OCI-LY3 (cell line): ENCODE measurements around the gene ZNF521.
"Not testable (repeated sequence)": the region's sequence is repeated elsewhere in the genome, so short reads cannot be mapped to it uniquely, and the experiment has no call there.

Source experiments
- H2AFZ ChIP-seq: fragments of 200-600, 300-600 bp; shearing (Covaris generic); 2 replicates; pipeline ENCODE4 v1.6.0; 2014; ENCODE audit warnings: antibody characterized with exemption, low read depth, low read length
- H3K27ac ChIP-seq: fragments of 200-600, 300-600 bp; sonication (generic); 2 replicates; pipeline ENCODE4 v1.5.1; 2014; ENCODE audit warnings: mild to moderate bottlenecking, low read length, moderate library complexity, mixed read lengths
- H3K27me3 ChIP-seq: fragments of 200-600, 300-600 bp; sonication (generic); 2 replicates; pipeline ENCODE4 v1.6.1; 2014; ENCODE audit warnings: low read depth, low read length, mixed read lengths
- H3K36me3 ChIP-seq: fragments of 200-600, 300-600 bp; sonication (generic); replicated peaks from 2 replicates; pipeline ENCODE3; 2014; ENCODE audit warnings: low read depth, low read length, mixed read lengths
- H3K4me1 ChIP-seq: fragments of 300-600, 200-600 bp; sonication (generic); 2 replicates; pipeline ENCODE4 v1.6.1; 2014; ENCODE audit warnings: low read length, mixed read lengths
- H3K4me2 ChIP-seq: fragments of 200-600, 300-600 bp; sonication (generic); 2 replicates; pipeline ENCODE4 v1.6.1; 2014; ENCODE audit warnings: low read length, mixed read lengths
- H3K4me3 ChIP-seq: fragments of 300-600, 200-600 bp; sonication (generic); 2 replicates; pipeline ENCODE4 v1.5.1; 2014; ENCODE audit warnings: antibody characterized with exemption, mild to moderate bottlenecking, low read length, moderate library complexity
- H3K79me2 ChIP-seq: fragments of 300-600, 200-600 bp; shearing (Covaris generic); 2 replicates; pipeline ENCODE4 v1.6.1; 2014; ENCODE audit warnings: mild to moderate bottlenecking, low read length, mixed read lengths
- H3K9ac ChIP-seq: fragments of 300-600, 200-600 bp; shearing (Covaris generic); 2 replicates; pipeline ENCODE4 v1.6.0; 2014; ENCODE audit warnings: mild to moderate bottlenecking, low read length, moderate library complexity
- H3K9me3 ChIP-seq: fragments of 200-600, 300-600 bp; shearing (Covaris generic); 2 replicates; pipeline ENCODE4 v1.6.1; 2014; ENCODE audit warnings: low read length, mixed read lengths; ENCODE audit not compliant: insufficient read depth
- H4K20me1 ChIP-seq: fragments of 200-600, 300-600 bp; sonication (generic); 2 replicates; pipeline ENCODE4 v1.6.1; 2016; ENCODE audit warnings: low read length, mixed read lengths; ENCODE audit not compliant: insufficient read depth
- EZH2phosphoT487 ChIP-seq: fragments of 200-600 bp; shearing (Covaris generic); IDR thresholded peaks from 2 replicates; pipeline ENCODE4 v1.6.1; 2018; ENCODE audit warnings: antibody characterized with exemption, mixed run types, low read depth
- TF ChIP-seq, protein P1 (sequence below): fragments of 200-600, 300-600 bp; sonication (generic); IDR thresholded peaks from 2 replicates; pipeline ENCODE4 v1.5.1; 2014; ENCODE audit warnings: antibody characterized with exemption, low read length, low read depth

Gene ZNF521

GRCh38 chr18:25042641-25043051 lies 309.3 kb downstream of the ZNF521 start:
- Histone ChIP-seq H3K36me3 (no peaks in the 10 kb centered on the region), H3K4me3 (no peak overlapping the region), H3K27ac (no peak overlapping the region), H3K4me1 (no peaks in the 10 kb centered on the region), H2AFZ (no peak overlapping the region), H3K27me3 (no peaks in the 10 kb centered on the region), H3K4me2 (no peak overlapping the region), H3K9me3 (no peaks in the 10 kb centered on the region), H3K9ac (no peak overlapping the region), H4K20me1 (no peaks in the 10 kb centered on the region), H3K79me2 (no peaks in the 10 kb centered on the region)
- TF ChIP-seq, protein P1, sequence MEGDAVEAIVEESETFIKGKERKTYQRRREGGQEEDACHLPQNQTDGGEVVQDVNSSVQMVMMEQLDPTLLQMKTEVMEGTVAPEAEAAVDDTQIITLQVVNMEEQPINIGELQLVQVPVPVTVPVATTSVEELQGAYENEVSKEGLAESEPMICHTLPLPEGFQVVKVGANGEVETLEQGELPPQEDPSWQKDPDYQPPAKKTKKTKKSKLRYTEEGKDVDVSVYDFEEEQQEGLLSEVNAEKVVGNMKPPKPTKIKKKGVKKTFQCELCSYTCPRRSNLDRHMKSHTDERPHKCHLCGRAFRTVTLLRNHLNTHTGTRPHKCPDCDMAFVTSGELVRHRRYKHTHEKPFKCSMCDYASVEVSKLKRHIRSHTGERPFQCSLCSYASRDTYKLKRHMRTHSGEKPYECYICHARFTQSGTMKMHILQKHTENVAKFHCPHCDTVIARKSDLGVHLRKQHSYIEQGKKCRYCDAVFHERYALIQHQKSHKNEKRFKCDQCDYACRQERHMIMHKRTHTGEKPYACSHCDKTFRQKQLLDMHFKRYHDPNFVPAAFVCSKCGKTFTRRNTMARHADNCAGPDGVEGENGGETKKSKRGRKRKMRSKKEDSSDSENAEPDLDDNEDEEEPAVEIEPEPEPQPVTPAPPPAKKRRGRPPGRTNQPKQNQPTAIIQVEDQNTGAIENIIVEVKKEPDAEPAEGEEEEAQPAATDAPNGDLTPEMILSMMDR = no peak
- TF ChIP-seq EZH2phosphoT487 = no peak

DNA sequence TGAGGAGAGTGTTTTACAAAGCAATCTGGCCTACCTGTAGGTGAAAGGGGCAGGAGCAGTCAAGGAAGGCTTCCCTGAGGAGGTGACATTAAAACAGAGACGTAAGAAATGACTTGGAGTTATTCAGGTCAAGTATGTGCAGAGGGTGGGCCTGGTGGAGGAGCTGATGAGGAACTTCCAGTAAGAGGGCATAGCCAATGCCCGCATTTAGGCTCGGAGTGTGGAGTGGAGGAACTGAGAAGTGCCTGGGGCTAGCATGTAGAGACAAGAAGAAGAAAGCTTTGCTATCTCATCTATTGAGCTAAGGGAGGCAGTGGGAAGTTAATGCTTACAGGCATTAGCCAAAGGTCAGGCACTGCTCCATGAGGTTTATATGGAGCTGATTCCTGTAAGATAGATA lies 312.2 kb downstream of the ZNF521 start:
- Histone ChIP-seq H2AFZ (no peak overlapping the region), H3K4me3 (no peak overlapping the region), H3K27me3 (no peaks in the 10 kb centered on the region), H3K9ac (no peak overlapping the region), H4K20me1 (no peaks in the 10 kb centered on the region), H3K4me1 (no peaks in the 10 kb centered on the region), H3K4me2 (no peak overlapping the region), H3K9me3 (no peaks in the 10 kb centered on the region), H3K79me2 (no peaks in the 10 kb centered on the region), H3K36me3 (no peaks in the 10 kb centered on the region), H3K27ac (no peak overlapping the region)
- TF ChIP-seq, protein P1 = no peak
- no peak for TF ChIP-seq EZH2phosphoT487

DNA sequence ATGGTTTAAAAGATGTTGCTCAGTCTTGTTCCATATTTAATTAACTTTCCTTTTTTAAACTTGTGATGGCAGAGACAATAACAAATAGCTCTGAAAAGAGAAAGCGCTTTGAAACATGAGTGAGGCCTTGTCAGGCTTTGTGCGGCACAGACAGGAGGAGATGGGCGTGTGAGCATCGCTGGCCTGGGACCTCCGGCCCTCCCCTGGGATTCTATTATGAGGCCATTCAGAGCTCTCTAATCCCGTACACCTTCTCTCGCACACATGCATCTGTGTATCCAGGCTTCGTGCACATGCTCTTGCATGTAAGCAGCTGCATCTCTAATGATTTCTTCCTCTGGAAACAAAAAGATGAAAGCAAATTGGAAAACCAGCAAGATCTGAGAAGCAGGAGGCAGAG lies 313.7 kb downstream of the ZNF521 start:
- Histone ChIP-seq H3K36me3 (no peaks in the 10 kb centered on the region), H4K20me1 (no peaks in the 10 kb centered on the region), H3K27me3 (no peaks in the 10 kb centered on the region), H3K9me3 (no peaks in the 10 kb centered on the region), H3K4me1 (no peaks in the 10 kb centered on the region), H3K4me2 (no peak overlapping the region), H2AFZ (no peak overlapping the region), H3K79me2 (no peaks in the 10 kb centered on the region), H3K27ac (no peak overlapping the region), H3K9ac (no peak overlapping the region), H3K4me3 (no peak overlapping the region)
- TF ChIP-seq, protein P1 = no peak
- TF ChIP-seq EZH2phosphoT487 = no peak

- Histone ChIP-seq H3K4me2 (no peak overlapping the region), H3K9ac (no peak overlapping the region), H3K4me3 (no peak overlapping the region), H3K27ac (no peak overlapping the region), H3K79me2 (no peaks in the 10 kb centered on the region), H3K9me3 (no peaks in the 10 kb centered on the region), H3K4me1 (no peaks in the 10 kb centered on the region), H3K36me3 (no peaks in the 10 kb centered on the region), H4K20me1 (no peaks in the 10 kb centered on the region), H3K27me3 (no peaks in the 10 kb centered on the region), H2AFZ (no peak overlapping the region)
- TF ChIP-seq, protein P1 = no peak
- TF ChIP-seq EZH2phosphoT487 = no peak
These were observed 318.1 kb downstream of the ZNF521 start for GRCh38 chr18:25033747-25034471.

DNA sequence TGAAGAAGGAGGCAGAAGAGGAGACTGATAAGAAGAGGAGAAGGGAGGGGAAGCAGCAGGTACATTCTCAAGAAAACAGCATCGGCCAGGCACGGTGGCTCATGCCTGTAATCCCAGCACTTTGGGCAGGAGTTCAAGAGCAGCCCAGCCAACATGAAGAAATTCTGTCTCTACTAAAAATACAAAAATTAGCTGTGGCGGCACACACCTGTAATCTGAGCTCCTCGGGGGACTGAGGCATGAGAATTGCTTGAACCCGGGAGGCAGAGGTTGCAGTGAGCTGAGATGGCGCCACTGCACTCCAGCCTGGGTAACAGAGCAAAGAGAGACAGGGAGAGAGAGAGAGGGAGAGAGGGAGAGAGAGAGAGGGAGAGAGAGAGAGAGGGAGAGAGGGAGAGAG lies 318.8 kb downstream of the ZNF521 start:
- H2AFZ ChIP-seq, H4K20me1 ChIP-seq, H3K4me1 ChIP-seq, H3K79me2 ChIP-seq, H3K4me3 ChIP-seq, H3K9me3 ChIP-seq, H3K27me3 ChIP-seq, H3K9ac ChIP-seq, H3K4me2 ChIP-seq, H3K27ac ChIP-seq, H3K36me3 ChIP-seq: not testable (repeated sequence)
